PC-3 (cell line): ENCODE data around the gene UMODL1.

Source experiments
- CTCF ChIP-seq: fragments of 300-600 bp; sonication (generic); conservative IDR thresholded peaks from 2 replicates; pipeline ENCODE4 v1.5.1; 2017; ENCODE audit warnings: antibody characterized with exemption, low read depth, mild to moderate bottlenecking, low read length
- EZH2 ChIP-seq: fragments of 300-600 bp; sonication (generic); IDR thresholded peaks from one replicate; pipeline ENCODE4 v1.6.1; 2017; ENCODE audit warnings: antibody characterized with exemption, mild to moderate bottlenecking, low read length; ENCODE audit not compliant: unreplicated experiment

- TF ChIP-seq CTCF (no peak), EZH2 (no peak)
Measured at GRCh38 chr21:42115136-42115683, 44.1 kb downstream of the UMODL1 start.
